PC-9 (cell line): ENCODE results near the gene ROCK1. TPM values are rescaled to one million over a fixed set of nuclear protein-coding genes. Genes with fewer than 3 reads are reported as not detected.

Source experiments
- BruUV-seq: library from RNA; stranded (reverse); fragments of 400-500 nt; replicated peaks from 2 replicates; lab custom pipeline; 2021; lab: Mats Ljungman, UMichigan
- CTCF ChIA-PET: fragments of 300-600 bp; sonication (Branson Sonifier 250); formaldehyde crosslinking; loops from one replicate; lab custom pipeline; 2022; ENCODE audit warnings: antibody characterized with exemption; lab: Charles Lee
- POLR2A ChIA-PET: fragments of 300-600 bp; sonication (Branson Sonifier 250); formaldehyde crosslinking; loops from one replicate; lab custom pipeline; 2022; ENCODE audit warnings: antibody characterized with exemption; ENCODE audit not compliant: unreplicated experiment; lab: Charles Lee
- DNase-seq, 2 experiments: peaks; one replicate each; pipeline versions ENCODE4 v3.0.0 to v3.0.0-alpha.2; 2015 to 2022; ENCODE audit warnings: mixed read lengths in 1 of 2
- H2AFZ ChIP-seq: fragments of 200-600 bp; sonication (generic); 2 replicates; pipeline ENCODE4 v1.8.1; 2017; ENCODE audit warnings: antibody characterized with exemption
- H3F3A ChIP-seq: fragments of 200-600 bp; sonication (generic); 2 replicates; pipeline ENCODE4 v1.8.1; 2017; ENCODE audit warnings: antibody characterized with exemption, mild to moderate bottlenecking, low read depth; ENCODE audit not compliant: insufficient read depth
- H3K27ac ChIP-seq: fragments of 200-600 bp; sonication (generic); 2 replicates; pipeline ENCODE4 v1.6.1; 2016; ENCODE audit warnings: mixed run types
- H3K27me3 ChIP-seq: fragments of 200-600 bp; sonication (generic); 2 replicates; pipeline ENCODE4 v1.6.1; 2016; ENCODE audit warnings: low read depth, mixed run types; ENCODE audit not compliant: insufficient read depth
- H3K36me3 ChIP-seq: fragments of 200-600 bp; sonication (generic); 2 replicates; pipeline ENCODE4 v1.6.1; 2016; ENCODE audit warnings: low read depth, mixed run types
- H3K4me1 ChIP-seq: fragments of 200-600 bp; sonication (generic); replicated peaks from 2 replicates; pipeline ENCODE4 v1.6.1; 2016; ENCODE audit warnings: mixed run types; ENCODE audit not compliant: insufficient read depth
- H3K4me2 ChIP-seq: fragments of 200-600 bp; sonication (generic); 2 replicates; pipeline ENCODE4 v1.6.1; 2017; ENCODE audit warnings: mixed run types
- H3K4me3 ChIP-seq: fragments of 200-600 bp; sonication (generic); 2 replicates; pipeline ENCODE4 v1.6.1; 2016; ENCODE audit warnings: mixed run types
- H3K79me2 ChIP-seq: fragments of 200-600 bp; sonication (generic); 2 replicates; pipeline ENCODE4 v1.6.1; 2017; ENCODE audit warnings: low read depth, mixed run types
- H3K9me2 ChIP-seq: fragments of 200-600 bp; sonication (generic); 2 replicates; pipeline ENCODE4 v1.8.1; 2017; ENCODE audit warnings: mild to moderate bottlenecking; ENCODE audit not compliant: insufficient read depth
- H3K9me3 ChIP-seq: fragments of 200-600 bp; sonication (generic); 2 replicates; pipeline ENCODE4 v1.8.1; 2016; ENCODE audit warnings: low read depth; ENCODE audit not compliant: insufficient read depth
- H4K20me1 ChIP-seq: fragments of 200-600 bp; sonication (generic); 2 replicates; pipeline ENCODE4 v1.8.1; 2017; ENCODE audit not compliant: insufficient read depth
- EZH2 ChIP-seq: fragments of 200-600 bp; sonication (generic); IDR thresholded peaks from 2 replicates; pipeline ENCODE4 v1.8.0; 2017; ENCODE audit warnings: antibody characterized with exemption, low read depth
- intact Hi-C: fragments of 100-400 bp; cut with micrococcal nuclease; formaldehyde crosslinking; loops from one replicate; pipeline ENCODE4 v1.10.0; 2022; ENCODE audit not compliant: unreplicated experiment
- total RNA-seq: library from RNA; stranded (reverse); gene quantifications from 2 replicates; pipeline ENCODE4 v1.2.3, GENCODE V29; 2021
- TF ChIP-seq, protein P1 (sequence below): fragments of 200-600 bp; sonication (generic); conservative IDR thresholded peaks from 2 replicates; pipeline ENCODE4 v1.6.1; 2017; ENCODE audit warnings: mixed run types, antibody characterized with exemption, mild to moderate bottlenecking, moderate library complexity

Gene ROCK1
- total RNA-seq, 1 experiment from 2014 or later = 26.8 TPM

DNA sequence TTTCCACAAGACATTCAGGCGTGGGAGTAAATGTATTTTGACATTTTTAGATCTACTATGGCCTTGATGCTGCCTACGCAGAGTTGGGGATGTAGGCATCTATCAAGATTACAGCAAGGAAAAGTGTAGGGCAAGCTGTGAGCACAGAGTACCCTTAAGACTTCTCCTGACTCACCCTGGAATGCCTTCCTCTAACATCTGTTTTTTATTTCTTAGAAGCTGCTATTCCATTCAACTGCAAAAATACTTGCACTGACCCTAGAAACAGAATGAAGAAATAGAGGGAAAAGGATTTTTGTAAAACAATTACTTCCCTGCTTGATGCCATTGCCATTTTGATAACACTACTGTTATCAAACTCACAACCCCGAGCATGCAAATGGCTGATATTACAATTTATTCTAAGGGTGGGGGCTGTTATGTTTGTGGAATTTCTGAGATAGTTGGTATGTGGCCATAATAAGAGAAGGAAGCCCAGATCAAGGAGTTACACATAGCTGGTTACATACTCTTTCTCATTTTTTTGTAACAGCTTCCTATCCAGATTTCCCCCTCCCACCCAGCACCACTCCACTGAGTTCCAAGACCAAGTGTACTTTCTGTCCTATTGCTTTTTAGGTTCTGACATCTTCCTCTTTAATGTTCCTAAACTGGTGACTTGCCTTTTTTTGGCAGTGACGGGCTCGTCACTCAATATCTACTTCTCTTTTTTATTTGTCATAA is 6.0 kb upstream of the ROCK1 start:
- H4K20me1 ChIP-seq = no peaks in the 10 kb centered on the region
- POLR2A ChIA-PET = no interaction called here
- 0 out of 2 replicates have a peak, but pooled peaks cover 7% of the 10 kb centered on the region for H3K4me1 ChIP-seq
- no peak overlapping the region for H2AFZ ChIP-seq
- no peak overlapping the region for H3K4me3 ChIP-seq
- no peak overlapping the region for H3K4me2 ChIP-seq
- H3K9me2 ChIP-seq = no peaks in the 10 kb centered on the region
- intact Hi-C loops = no loop called here
- CTCF ChIA-PET = no interaction called here
- H3K79me2 ChIP-seq = no peaks in the 10 kb centered on the region
- no peak overlapping the region for H3K27ac ChIP-seq
- H3K9me3 ChIP-seq = no peaks in the 10 kb centered on the region
- BruUV-seq = no TSS peak
- no peaks in the 10 kb centered on the region for H3K27me3 ChIP-seq
- DNase-seq = no peak
- no peaks in the 10 kb centered on the region for H3F3A ChIP-seq
- TF ChIP-seq, protein P1, sequence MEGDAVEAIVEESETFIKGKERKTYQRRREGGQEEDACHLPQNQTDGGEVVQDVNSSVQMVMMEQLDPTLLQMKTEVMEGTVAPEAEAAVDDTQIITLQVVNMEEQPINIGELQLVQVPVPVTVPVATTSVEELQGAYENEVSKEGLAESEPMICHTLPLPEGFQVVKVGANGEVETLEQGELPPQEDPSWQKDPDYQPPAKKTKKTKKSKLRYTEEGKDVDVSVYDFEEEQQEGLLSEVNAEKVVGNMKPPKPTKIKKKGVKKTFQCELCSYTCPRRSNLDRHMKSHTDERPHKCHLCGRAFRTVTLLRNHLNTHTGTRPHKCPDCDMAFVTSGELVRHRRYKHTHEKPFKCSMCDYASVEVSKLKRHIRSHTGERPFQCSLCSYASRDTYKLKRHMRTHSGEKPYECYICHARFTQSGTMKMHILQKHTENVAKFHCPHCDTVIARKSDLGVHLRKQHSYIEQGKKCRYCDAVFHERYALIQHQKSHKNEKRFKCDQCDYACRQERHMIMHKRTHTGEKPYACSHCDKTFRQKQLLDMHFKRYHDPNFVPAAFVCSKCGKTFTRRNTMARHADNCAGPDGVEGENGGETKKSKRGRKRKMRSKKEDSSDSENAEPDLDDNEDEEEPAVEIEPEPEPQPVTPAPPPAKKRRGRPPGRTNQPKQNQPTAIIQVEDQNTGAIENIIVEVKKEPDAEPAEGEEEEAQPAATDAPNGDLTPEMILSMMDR = no peak
- TF ChIP-seq EZH2 = no peak
- no peaks in the 10 kb centered on the region for H3K36me3 ChIP-seq

GRCh38 chr18:21115519-21116411 is 4.2 kb upstream of the ROCK1 start:
- POLR2A ChIA-PET = interaction anchor here (0.6 kb wide), 1 partner anchor 302 kb away, joined by 18 read pairs; no protein-coding TSS in a partner anchor
- Histone ChIP-seq H3K9me2 (no peaks in the 10 kb centered on the region), H3F3A (no peaks in the 10 kb centered on the region), H3K27ac (no peak overlapping the region), H3K9me3 (no peaks in the 10 kb centered on the region), H2AFZ (no peak overlapping the region), H4K20me1 (no peaks in the 10 kb centered on the region), H3K36me3 (no peaks in the 10 kb centered on the region), H3K4me3 (no peak overlapping the region), H3K4me2 (no peak overlapping the region), H3K4me1 (0 out of 2 replicates have a peak, but pooled peaks cover 7% of the 10 kb centered on the region), H3K79me2 (peaks cover 7% of the 10 kb centered on the region), H3K27me3 (no peaks in the 10 kb centered on the region)
- intact Hi-C loops = no loop called here
- BruUV-seq = no TSS peak
- no peak for DNase-seq
- no peak for TF ChIP-seq EZH2
- TF ChIP-seq, protein P1 = no peak
- CTCF ChIA-PET = interaction anchor here (0.5 to 0.6 kb wide), 3 partner anchors 64 to 275 kb away, joined by 3 to 5 read pairs (median 3); no protein-coding TSS in a partner anchor

GRCh38 chr18:21112543-21113105 is 1.0 kb upstream of the ROCK1 start:
- no peak for DNase-seq
- POLR2A ChIA-PET = no interaction called here
- Histone ChIP-seq H3K9me2 (no peaks in the 10 kb centered on the region), H3K27ac (no peak overlapping the region), H3F3A (no peaks in the 10 kb centered on the region), H2AFZ (peak overlapping the region; percentile 86), H3K4me1 (peaks cover 27% of the 10 kb centered on the region), H4K20me1 (peaks cover 14% of the 10 kb centered on the region), H3K79me2 (peaks cover 39% of the 10 kb centered on the region), H3K4me2 (peak overlapping the region; percentile 83), H3K36me3 (no peaks in the 10 kb centered on the region), H3K27me3 (no peaks in the 10 kb centered on the region), H3K4me3 (peak overlapping the region; percentile 68), H3K9me3 (no peaks in the 10 kb centered on the region)
- no TSS peak for BruUV-seq
- CTCF ChIA-PET = interaction anchor here (0.7 kb wide), 1 partner anchor 1680 kb away, joined by 5 read pairs; no protein-coding TSS in a partner anchor
- intact Hi-C loops = loop anchor here (5.0 kb wide), 1 partner anchor 35 kb away; no protein-coding TSS in a partner anchor
- TF ChIP-seq, protein P1 = no peak
- no peak for TF ChIP-seq EZH2
